Suppressor macrophage (primary cell): ENCODE measurements around the gene PRKAR1B.
"Not testable (repeated sequence)": the region's sequence is repeated elsewhere in the genome, so short reads cannot be mapped to it uniquely, and the experiment has no call there.

ENCODE experiments used
- DNase-seq, 4 experiments: peaks; one replicate each; pipeline ENCODE4 v3.0.0-alpha.2; 2020 to 2022

PRKAR1B gene

DNA sequence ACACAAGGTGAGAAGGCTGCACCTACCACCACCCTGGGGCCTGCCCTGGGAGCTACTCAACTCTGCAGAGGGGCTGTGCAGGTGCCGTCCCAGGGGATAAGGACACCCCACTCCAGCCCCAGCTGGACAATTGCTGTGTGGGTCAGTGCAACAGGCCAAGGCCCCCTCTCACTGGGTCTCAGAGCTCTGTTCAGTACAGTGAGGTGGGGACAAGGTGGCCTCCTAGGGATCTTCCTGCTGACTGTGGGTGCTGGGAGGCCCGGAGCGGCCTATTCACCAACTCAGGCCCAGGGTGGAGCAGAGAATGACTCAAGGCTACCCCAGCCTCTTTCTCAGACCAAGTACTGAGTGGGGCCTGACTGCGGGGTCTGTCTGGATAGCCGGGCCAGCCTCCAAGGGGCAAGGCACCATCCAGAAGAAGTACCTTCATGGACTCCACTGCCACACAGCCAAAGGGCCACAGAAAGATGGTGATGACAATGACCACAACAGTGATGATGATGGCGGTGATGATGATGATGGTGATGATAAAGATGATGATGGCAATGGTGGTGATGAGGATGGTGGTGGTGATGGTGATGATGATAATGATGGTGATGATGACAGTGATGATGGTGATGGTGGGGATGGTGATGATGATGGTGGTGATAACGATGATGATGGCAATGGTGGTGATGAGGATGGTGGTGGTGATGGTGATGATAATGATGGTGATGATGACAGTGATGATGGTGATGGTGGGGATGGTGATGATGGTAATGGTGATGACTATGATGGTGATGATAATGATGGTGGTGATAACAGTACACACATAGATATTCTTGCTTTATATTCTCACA is 60.4 kb downstream of the PRKAR1B start:
- DNase-seq: no peak

DNA sequence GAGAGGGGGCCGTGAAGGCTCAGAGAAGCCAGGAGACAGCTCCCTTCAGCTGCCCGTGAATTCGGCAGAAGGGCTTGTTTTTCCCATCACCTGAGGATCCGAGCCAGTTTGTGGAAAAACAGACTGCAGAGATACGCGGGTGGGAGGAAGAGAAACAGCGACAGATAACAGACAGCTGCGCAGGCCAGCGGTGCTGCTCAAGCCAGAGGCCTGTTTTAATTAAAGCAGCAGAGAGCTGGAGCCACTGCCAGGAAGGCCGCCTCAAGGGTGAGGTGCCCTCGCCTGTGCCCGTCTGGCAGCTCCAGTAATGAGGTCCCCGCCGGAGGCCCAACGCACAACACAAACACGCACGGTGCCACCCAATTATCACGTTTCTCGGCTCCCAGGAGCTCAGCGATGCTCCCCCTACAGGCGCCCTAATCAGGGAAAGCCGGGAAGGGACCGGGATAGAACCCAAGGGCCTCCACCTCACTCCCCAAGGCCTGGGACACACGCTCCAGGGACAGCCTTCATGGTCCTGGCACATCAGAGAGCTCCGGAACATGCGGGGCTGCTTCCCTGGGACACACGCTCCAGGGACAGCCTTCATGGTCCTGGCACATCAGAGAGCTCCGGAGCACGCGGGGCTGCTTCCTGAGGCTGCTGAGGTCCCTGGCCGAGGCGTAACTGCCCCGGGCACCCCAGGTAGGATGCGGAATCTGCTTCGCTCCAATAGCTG is 61.2 kb downstream of the PRKAR1B start:
- no peak for DNase-seq

DNA sequence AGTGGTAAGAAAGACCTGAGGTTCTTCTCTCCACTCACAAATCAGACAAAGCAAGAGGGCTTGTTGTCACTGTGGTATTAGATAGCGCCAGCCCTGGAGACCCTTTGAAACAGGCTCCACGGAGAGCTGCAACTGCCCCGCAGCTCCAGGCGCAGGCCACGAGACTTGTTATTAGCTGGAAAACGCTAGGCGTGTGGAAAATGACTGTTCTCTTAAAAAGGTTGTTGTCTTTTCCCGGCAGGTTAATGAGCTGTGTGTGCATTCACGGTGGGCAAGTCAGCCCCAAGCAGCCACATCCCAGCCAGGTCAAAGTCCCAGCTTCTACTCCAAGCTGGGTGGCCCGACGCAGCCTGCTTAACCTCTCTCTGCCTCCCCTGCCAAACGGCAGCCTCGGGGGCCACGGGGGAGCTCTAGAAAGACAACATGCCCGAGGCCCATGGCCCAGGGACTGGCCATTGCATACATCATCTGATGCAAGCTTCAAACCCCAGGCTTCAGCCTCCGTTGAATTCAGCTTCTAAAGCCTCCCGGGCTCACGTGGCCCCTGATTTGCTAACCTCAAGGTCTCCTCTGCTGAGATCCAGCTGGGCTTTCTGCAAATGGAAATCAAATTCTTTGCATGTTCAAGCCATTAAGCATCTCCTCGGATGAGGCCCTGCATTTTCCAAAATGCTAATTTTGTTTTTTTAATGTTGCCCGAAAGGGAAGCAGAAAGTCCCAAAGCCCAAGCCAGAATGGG is 61.9 kb downstream of the PRKAR1B start:
- no peak for DNase-seq

DNA sequence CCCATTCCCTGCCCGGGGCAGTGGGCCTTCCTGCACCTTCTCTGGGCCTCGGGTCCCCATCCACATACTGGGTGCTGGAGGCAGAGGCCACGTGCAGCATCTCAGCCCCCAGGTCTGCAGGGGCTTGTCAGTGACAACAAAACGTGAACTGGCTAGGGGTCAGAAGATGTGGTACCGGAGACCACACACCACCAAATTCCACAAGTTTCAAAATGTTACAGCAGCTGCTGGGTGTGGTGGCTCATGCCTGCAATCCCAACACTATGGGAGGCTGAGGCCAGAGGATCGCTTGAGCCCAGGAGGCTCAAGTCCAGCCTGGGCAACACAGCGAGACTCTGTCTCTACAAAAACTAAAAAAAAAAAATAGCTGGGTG is 62.7 kb downstream of the PRKAR1B start:
- DNase-seq: no peak

DNA sequence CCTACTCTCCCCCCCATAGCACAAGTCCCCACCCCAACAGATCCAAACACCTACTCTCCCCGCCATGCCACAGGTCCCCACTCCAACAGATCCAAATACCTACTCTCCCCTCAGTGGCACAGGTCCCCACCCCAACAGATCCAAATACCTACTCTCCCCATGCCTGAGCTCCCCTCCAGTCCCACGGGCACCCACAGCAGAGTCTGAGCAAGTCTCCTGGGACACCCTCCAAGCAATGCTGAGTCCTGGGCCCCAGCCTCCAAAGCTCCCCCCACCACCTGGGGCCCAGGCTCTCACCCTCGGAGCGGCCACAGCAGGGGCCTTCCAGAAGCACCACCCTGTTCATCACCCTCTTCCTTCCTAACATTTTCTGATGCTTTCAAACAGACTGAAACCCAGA is 64.5 kb downstream of the PRKAR1B start:
- no peak for DNase-seq

DNA sequence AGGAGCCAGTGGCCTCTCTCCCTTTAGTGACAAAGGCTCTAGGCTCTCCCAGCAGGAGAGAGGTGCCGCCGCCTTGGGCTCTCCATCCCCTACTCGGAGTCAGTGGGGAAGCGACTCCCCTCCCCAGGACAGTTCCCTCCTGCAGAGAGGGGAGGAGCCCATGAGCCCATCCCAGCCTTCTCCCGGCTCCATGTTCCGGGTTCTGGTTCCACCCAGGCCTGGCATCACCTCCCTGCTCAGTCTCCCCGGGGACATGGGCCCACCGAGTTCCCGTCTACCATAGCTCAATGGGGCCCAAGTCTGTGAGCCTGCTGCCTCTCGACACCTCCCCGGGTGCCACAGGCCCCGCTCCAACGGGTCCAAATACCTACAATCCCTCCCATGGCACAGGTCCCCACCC is 67.1 kb downstream of the PRKAR1B start:
- no peak for DNase-seq

DNA sequence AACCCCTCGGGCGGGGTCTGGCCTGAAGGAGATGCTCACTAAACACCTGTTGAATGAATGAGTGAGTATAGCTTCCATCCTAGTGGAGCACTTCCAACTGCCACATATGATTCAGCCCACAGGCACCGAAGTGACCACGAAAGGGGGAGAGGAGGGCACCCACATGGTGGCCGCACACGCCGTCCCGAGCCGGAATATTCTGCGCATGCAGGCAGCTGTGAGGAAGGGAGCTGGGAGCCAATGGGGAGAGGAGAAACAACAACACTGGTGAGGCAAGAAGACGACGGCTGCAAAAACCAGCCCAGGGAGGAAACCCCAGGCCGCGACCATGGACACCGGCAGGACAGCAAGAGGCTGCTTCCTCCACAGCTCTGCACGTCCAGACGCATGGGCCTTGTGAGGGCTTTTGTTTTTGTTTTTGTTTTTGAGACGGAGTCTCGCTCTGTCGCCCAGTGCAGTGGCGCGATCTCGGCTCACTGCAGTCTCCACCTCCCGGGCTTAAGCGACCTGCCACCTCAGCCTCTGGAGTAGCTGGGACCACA is 67.7 kb downstream of the PRKAR1B start:
- no peak for DNase-seq

DNA sequence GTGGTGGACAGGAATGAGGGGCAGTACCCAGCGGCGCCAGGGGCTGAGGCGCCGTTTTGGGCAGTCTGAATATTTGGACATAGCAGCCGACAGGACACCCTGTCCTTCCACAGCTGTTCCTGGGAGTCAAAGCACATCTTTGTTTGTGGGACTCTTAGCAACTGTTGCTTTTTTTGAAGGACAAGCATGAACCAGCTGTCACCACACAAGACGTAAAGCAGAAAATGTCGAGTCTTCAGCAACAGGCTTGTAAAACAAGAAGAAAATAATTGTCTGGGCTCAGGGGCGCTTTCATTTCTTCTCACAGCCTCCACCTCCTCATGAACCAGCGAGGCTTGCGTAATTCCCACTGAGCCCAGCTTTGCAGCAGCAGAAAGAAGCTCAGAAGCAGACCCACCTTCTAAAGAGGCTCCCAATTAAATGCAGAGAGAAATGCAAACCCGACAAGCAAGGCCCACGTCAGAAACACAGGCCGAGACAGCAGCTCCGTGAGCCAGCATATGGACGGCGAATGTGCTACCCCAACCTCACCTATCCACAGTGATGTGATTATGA is 69.4 kb downstream of the PRKAR1B start:
- peak in 1 of 4 experiments; percentile 20 for DNase-seq

DNA sequence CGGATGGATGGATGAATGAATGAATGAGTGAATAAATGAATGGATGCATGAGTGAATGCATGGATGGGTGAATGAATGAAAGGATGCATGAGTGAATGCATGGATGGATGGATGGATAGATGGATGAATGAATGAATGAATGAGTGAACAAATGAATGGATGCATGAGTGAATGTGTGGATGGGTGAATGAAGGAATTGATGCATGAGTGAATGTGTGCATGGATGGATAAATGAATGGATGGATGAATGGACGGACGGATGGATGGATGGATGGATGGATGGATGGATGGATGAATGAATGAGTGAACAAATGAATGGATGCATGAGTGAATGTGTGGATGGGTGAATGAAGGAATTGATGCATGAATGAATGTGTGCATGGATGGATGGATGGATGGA is 70.1 kb downstream of the PRKAR1B start:
- DNase-seq: not testable (repeated sequence)

DNA sequence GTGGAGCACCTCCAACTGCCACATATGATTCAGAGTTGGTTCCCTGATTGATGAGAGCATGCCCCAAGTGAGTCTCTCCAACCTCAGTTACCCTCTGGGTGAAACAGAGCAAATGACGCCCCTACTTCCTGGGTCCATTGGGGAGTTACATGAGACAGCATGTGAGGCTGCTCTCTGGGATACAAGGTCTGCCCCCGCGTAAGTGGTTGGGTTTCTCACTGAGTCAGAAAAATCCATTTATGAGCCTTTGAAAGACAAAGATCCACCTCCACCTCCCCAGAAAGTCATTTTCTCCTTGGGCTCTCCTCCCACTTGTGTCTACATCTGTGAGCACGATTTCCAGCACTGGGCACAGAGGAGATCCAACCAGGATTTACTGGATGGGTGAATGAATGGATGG is 71.3 kb downstream of the PRKAR1B start:
- DNase-seq: no peak

DNA sequence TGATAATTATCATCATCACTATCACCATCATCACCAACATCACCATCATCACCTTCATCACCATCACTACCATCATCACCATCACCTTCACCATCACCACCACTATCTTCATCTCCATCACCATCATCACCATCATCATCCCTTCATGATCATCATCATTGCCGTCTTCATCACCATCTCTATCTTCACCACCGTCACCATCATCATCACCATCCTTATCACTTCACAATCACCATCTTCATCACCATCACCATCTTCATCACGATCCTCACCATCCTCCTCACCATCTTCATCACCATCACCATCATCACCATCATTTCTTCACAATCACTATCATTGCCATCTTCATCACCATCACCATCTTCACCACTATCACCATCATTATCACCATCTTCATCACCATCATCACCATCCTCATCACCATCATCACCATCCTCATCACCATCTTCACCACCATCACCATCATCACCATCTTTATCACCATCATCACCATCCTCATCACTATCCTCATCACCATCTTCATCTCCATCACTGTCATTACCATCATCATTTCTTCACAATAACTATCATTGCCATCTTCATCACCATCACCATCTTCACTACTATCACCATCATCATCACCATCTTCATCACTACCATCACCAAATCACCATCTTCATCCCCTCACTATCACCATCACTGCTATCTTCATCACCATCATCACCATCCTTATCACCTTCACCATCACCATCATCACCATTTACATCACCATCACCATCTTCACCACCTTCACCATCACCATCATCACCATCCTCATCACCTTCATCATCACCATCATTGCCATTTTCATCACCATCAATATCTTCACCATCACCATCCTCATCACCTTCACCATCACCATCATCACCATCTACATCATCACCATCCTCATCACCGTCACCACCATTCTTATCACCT is 73.0 kb downstream of the PRKAR1B start:
- no peak for DNase-seq

DNA sequence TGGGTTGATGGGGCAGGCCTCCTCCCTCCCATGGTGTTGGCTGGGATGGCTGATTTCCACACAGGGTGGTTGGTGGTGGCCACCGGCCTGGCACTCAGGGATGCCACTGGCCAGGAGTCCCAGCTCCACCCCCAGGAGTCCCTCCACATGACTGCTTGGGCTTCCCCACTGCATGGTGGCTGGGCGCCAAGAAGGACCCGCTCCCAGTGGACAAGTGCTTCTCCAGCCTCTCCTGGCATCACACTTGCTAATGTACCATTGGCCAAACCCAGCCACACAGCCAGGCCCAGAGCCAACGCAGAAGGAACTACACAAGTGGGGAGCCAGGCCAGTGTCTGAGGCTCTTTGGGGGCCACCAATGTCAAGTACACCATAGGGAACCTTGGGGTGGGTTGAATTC is 74.2 kb downstream of the PRKAR1B start:
- DNase-seq: no peak

DNA sequence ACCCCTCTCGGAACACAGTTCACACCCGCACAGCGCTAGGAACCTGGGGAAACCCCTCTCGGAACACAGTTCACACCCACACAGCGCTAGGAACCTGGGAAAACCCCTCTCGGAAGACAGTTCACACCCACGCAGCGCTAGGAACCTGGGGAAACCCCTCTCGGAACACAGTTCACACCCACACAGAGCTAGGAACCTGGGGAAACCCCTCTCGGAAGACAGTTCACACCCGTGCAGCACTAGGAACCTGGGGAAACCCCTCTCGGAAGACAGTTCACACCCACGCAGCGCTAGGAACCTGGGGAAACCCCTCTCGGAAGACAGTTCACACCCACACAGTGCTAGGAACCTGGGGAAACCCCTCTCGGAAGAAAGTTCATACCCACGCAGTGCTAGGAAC is 74.9 kb downstream of the PRKAR1B start:
- not testable (repeated sequence) for DNase-seq

DNA sequence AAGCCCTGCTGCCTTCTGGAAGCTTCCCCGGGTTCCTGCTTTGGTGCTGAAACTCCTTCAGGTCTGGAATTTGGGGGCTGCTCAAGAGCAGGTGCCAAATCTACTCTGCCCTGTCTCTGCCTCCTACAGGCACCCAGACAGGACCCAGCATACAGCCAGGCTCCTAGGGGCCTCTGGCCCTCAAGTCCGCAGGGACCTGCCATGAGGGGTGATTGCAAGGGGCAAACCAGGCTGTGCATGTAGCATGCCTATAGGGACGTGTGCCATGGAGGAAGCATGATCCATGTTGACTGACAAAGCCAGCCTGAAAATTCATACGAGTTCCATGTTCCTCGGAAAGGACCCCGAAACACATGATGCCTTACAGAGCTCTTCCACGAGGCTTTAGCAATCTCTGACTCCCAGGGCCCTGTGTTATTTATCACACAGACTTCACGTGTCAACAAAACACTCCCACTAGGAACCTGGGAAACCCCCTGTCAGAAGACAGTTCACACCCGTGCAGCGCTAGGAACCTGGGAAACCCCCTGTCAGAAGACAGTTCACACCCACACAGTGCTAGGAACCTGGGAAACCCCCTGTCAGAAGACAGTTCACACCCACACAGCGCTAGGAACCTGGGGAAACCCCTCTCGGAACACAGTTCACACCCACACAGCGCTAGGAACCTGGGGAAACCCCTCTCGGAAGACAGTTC is 75.9 kb downstream of the PRKAR1B start:
- no peak for DNase-seq

DNA sequence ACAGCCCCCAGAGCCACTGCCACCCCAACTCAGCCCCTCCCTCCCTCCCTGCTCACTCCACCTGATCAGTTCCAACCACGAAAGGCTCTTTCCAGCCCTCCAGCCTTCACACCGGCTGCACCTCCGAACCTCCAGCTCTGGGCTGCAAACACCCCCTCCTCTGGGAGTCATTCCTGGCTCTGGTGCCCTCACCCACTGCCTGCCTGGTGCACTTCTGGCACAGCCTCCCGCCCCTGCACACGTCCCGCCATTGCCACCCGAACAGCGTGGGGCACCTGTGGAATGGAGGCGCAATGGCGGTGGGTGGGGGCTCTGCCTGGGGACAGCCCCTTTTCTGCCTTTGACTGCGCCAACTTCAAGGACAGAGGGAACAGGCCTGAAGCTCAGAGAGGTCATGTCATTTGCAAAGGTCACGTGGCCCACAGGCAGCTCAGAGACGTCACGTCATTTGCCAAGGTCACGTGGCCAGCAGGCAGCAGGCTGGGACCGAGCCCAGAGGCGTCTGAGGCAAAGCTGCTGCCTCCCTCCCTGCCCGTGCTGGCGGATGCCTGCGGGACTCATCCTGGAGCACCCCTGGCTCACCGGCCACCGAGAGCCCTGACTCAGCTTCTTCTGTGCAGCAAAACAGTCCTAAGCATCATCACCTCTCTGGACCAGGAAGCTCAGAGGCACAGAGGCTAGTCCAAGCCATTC is 76.6 kb downstream of the PRKAR1B start:
- no peak for DNase-seq

DNA sequence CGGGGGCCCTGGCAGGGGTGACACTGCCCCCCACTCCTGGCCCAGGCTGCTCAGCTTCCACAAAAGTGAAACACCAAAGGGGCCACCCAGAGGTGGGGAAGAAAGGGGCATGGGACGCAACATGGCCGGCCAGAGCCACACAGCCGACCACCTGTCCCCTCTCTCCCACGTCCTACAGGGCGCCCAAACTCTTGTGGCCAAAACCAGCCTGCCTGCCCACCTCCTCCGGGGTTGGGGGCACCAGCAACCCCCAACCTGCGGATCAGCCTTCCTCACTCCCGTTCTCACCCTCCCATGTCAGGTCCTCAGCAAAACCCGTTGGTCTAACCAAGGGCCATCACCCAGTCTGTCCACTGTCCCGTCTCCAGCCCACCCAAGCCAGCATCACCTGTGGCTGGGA is 80.1 kb downstream of the PRKAR1B start:
- DNase-seq: no peak

DNA sequence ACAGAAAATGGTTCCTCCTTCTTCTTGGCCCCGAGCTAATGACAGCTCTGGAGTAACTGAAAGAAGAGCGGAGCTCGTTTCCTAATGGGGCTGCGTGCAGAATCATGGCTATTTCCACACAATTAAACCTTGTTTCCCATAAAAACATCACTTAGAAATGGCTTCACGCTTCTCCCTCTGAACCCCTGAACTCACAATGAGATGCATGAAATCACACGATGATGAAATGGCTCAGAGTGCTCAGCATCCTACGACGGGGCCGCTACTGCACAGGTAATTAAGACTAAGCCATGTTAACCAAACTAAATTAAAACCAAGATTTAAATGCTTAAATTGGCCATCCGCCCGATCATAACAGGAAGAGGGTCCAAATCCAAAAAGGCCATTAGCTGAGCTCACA is 80.6 kb downstream of the PRKAR1B start:
- no peak for DNase-seq

DNA sequence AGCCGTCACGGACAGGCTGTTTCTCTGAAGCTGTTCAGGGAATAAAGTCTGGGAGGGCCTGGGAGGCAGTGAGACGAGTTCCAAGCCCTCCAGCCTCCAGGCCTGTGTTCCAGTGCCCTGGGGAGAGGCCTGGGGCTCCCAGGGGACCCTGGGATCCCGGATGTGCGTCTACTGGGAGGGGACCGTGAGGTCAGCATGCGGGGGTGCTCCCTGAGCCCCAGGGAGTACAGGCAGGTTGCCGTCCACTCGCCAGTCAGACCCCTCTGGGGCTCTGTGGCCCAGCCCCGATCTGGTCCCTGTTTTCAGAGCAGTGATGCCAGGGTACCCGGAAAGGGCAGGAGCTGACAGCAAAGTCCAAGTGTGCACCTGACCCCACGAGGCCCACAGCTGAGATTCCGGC is 81.5 kb downstream of the PRKAR1B start:
- no peak for DNase-seq

DNA sequence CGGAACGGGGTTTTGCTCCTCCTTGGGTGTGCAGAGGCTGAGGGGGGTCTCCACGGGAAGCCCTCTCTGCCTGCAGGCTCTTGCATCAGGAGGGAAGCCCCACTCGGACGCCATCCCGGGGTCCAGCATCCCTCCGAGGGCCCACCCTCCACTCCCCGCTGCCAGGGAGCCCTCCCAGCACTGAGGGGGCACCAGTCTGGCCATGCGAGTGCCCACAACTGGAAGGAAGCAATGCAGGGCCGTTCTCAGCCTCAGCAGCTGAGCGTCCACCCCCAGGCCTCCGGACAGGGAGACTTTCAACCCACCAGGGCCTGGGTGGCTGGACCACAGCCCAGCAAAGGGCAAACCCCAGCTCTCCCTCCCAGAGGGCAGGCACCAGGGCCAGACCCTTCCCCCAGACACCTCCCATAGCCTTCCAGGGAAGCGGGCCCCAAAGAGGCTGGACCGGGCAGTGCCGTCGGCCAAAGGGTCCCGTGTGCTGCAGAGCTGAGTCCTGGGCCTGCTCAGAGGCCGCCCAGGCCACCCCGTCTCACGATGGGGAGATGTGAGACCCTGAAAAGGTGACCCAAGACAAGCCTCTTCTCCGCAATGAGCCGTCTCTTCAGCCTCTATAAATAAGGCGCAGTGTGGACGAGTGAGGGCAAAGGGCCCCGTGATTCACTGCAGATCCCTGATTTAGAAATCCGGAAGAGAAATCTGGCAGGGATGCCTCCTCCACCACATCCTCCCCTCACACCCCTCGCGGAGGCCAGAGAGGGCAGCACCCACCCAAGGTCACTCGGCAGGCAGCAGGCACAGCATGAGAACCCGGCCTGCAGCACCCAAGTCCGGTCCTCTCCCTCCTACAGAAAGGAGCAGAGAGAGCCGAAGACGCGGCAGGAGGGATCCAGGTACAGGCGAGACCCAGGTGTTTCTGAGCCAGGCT is 82.4 kb downstream of the PRKAR1B start:
- no peak for DNase-seq
